B cell (primary cell): ENCODE measurements around the gene NRBP1.

Source experiments
- EZH2 ChIP-seq: IDR thresholded peaks from 2 replicates; pipeline ENCODE4 v1.6.1; 2012; ENCODE audit warnings: borderline replicate concordance, low read depth, mild to moderate bottlenecking, moderate library complexity, low read length; ENCODE audit not compliant: insufficient read depth, poor library complexity, severe bottlenecking
- TF ChIP-seq, protein P1 (sequence below): fragments of 200-600 bp; IDR thresholded peaks from one replicate; pipeline ENCODE4 v1.8.0; 2022; ENCODE audit warnings: antibody characterized with exemption, mild to moderate bottlenecking

DNA sequence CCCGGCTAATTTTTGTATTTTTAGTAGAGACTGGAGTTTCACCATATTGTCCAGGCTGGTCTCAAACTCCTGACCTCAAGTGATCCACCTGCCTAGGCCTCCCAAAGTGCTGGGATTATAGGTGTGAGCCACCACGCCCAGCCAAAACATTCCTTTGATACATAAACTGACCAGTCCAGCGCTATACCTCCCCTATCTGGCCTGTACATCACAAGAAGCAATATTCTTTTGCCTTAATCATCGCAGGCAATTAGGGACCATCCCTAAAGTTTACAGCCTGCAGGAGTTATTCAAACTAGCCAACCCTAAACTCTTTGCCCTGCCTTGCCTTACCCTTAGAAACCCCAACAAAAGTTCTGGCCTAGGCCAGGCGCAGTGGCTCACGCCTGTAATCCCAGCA is 12.3 kb upstream of the NRBP1 start:
- TF ChIP-seq, protein P1, sequence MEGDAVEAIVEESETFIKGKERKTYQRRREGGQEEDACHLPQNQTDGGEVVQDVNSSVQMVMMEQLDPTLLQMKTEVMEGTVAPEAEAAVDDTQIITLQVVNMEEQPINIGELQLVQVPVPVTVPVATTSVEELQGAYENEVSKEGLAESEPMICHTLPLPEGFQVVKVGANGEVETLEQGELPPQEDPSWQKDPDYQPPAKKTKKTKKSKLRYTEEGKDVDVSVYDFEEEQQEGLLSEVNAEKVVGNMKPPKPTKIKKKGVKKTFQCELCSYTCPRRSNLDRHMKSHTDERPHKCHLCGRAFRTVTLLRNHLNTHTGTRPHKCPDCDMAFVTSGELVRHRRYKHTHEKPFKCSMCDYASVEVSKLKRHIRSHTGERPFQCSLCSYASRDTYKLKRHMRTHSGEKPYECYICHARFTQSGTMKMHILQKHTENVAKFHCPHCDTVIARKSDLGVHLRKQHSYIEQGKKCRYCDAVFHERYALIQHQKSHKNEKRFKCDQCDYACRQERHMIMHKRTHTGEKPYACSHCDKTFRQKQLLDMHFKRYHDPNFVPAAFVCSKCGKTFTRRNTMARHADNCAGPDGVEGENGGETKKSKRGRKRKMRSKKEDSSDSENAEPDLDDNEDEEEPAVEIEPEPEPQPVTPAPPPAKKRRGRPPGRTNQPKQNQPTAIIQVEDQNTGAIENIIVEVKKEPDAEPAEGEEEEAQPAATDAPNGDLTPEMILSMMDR: no peak
- TF ChIP-seq EZH2: no peak
